DOHH2 (cell line): ENCODE results near the gene PDE6D.

Experiments used
- CTCF ChIP-seq: fragments of 200-600 bp; sonication (generic); IDR thresholded peaks from one replicate; pipeline ENCODE4 v1.5.1; 2014; ENCODE audit warnings: antibody characterized with exemption, mild to moderate bottlenecking, low read depth, low read length; ENCODE audit not compliant: poor library complexity, severe bottlenecking
- EZH2phosphoT487 ChIP-seq: fragments of 200-600 bp; sonication (generic); IDR thresholded peaks from 2 replicates; pipeline ENCODE4 v1.6.1; 2017; ENCODE audit warnings: borderline replicate concordance, mild to moderate bottlenecking, antibody characterized with exemption, low read length, moderate library complexity, mixed read lengths

GRCh38 chr2:231816327-231817026 lies 35.4 kb upstream of the PDE6D start:
- TF ChIP-seq CTCF (no peak), EZH2phosphoT487 (no peak)
